ENCODE data around the gene FTH1.

- TF ChIP-seq ZNF274 (IDR thresholded peaks at IDR 0.05; ENCODE audit: low read depth, low read length) (no peak), SUZ12 (IDR thresholded peaks at IDR 0.05; ENCODE audit: extremely low read depth, insufficient read depth, insufficient read length) (no peak), YY1 (IDR thresholded peaks at IDR 0.05; ENCODE audit: insufficient read depth, insufficient read length) (no peak)
Measured at GRCh38 chr11:62008193-62008592, 40.8 kb upstream of the FTH1 start.
